Ecto neural progenitor cell (in vitro differentiated cells): ENCODE measurements around the gene SHFL.

Experiments used
- DNase-seq: peaks from one replicate; pipeline ENCODE4 v3.0.0-alpha.2; 2018; ENCODE audit warnings: low spot score

The SHFL gene

GRCh38 chr19:10134040-10134439 is 47.9 kb downstream of the SHFL start:
- DNase-seq, result no peak

GRCh38 chr19:10135551-10136334 is 49.6 kb downstream of the SHFL start:
- no peak for DNase-seq

- no peak for DNase-seq
These were observed 50.8 kb downstream of the SHFL start for GRCh38 chr19:10136936-10137335.

GRCh38 chr19:10137751-10138682 is 51.9 kb downstream of the SHFL start:
- no peak for DNase-seq

- DNase-seq, result no peak
These were observed 53.0 kb downstream of the SHFL start for GRCh38 chr19:10138879-10139795.

- no peak for DNase-seq
These were observed 53.8 kb downstream of the SHFL start for GRCh38 chr19:10139952-10140351.

GRCh38 chr19:10141479-10141878 is 55.4 kb downstream of the SHFL start:
- DNase-seq, result no peak

GRCh38 chr19:10141973-10142372 is 55.9 kb downstream of the SHFL start:
- no peak for DNase-seq
